A549 (cell line): ENCODE results near the gene C18orf63.

Experiments
- CTCF ChIP-seq: fragments of >200 bp; sonication (Bioruptor Twin); formaldehyde crosslinking; IDR thresholded peaks from 3 replicates; pipeline ENCODE4 v1.5.1; 2016
- ESRRA ChIP-seq: fragments of 150-350 bp; IDR thresholded peaks from 2 replicates; pipeline ENCODE4 v1.6.1; 2014; ENCODE audit warnings: mild to moderate bottlenecking, low read length, borderline replicate concordance
- HDAC2 ChIP-seq: fragments of 200-600 bp; sonication (generic); IDR thresholded peaks from 2 replicates; pipeline ENCODE4 v1.6.1; 2016
- MAX ChIP-seq: IDR thresholded peaks from 2 replicates; pipeline ENCODE4 v1.6.1; 2012
- MAZ ChIP-seq: fragments of 150-350 bp; IDR thresholded peaks from 2 replicates; pipeline ENCODE4 v1.6.1; 2014; ENCODE audit warnings: antibody characterized with exemption, low read depth, low read length, borderline replicate concordance
- NR3C1 ChIP-seq: fragments of >200 bp; sonication (Bioruptor Twin); formaldehyde crosslinking; IDR thresholded peaks from 3 replicates; pipeline ENCODE4 v1.6.1; 2017
- POLR2A ChIP-seq: IDR thresholded peaks from 2 replicates; pipeline ENCODE4 v1.6.1; 2012; ENCODE audit warnings: mild to moderate bottlenecking, low read length
- RNF2 ChIP-seq: fragments of 200-600 bp; sonication (generic); IDR thresholded peaks from 2 replicates; pipeline ENCODE4 v1.6.1; 2016; ENCODE audit warnings: low read depth, mild to moderate bottlenecking, antibody characterized with exemption, moderate library complexity, borderline replicate concordance
- TF ChIP-seq, protein P1 (sequence below): fragments of 150-350 bp; IDR thresholded peaks from 2 replicates; pipeline ENCODE4 v1.6.1; 2014; ENCODE audit warnings: low read depth, mild to moderate bottlenecking, low read length

GRCh38 chr18:74337912-74338309 lies 22.3 kb downstream of the C18orf63 start:
- TF ChIP-seq MAX (no peak), CTCF (no peak), MAZ (no peak), HDAC2 (no peak), ESRRA (no peak), POLR2A (no peak), NR3C1 (no peak), RNF2 (no peak)
- TF ChIP-seq, protein P1, sequence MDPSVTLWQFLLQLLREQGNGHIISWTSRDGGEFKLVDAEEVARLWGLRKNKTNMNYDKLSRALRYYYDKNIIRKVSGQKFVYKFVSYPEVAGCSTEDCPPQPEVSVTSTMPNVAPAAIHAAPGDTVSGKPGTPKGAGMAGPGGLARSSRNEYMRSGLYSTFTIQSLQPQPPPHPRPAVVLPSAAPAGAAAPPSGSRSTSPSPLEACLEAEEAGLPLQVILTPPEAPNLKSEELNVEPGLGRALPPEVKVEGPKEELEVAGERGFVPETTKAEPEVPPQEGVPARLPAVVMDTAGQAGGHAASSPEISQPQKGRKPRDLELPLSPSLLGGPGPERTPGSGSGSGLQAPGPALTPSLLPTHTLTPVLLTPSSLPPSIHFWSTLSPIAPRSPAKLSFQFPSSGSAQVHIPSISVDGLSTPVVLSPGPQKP: no peak
